Panc1 (cell line): ENCODE results near the gene C1orf115.

Source experiments
- CTCF ChIP-seq: fragments of 450-650 bp; IDR thresholded peaks from 2 replicates; pipeline ENCODE4 v1.5.1; 2017; ENCODE audit warnings: mild to moderate bottlenecking
- POLR2AphosphoS5 ChIP-seq: IDR thresholded peaks from 2 replicates; pipeline ENCODE4 v1.6.1; 2012; ENCODE audit warnings: mild to moderate bottlenecking, low read depth, low read length, moderate library complexity
- REST ChIP-seq, 2 experiments: IDR thresholded peaks; 2 replicates each; pipeline ENCODE4 v1.6.1; 2011 to 2012; ENCODE audit warnings: low read depth in 2 of 2, control low read depth in 1 of 2, low read length in 1 of 2, mild to moderate bottlenecking in 1 of 2, moderate library complexity in 1 of 2; ENCODE audit not compliant: insufficient read depth in 1 of 2
- SIN3A ChIP-seq: IDR thresholded peaks from 2 replicates; pipeline ENCODE4 v1.6.1; 2012; ENCODE audit warnings: low read depth, mild to moderate bottlenecking, low read length, moderate library complexity, borderline replicate concordance; ENCODE audit not compliant: insufficient read depth

- TF ChIP-seq CTCF (no peak), REST (IDR thresholded peaks at IDR 0.05; ENCODE audit: insufficient read depth in 1 of 2, low read depth in 2 of 2, low read length in 1 of 2) (no peak), POLR2AphosphoS5 (no peak), SIN3A (no peak)
These were observed 6.2 kb downstream of the C1orf115 start for GRCh38 chr1:220696226-220696862.
